GM06990 (cell line): ENCODE data around the gene LRRC4B.
"Not testable (repeated sequence)": the region's sequence is repeated elsewhere in the genome, so short reads cannot be mapped to it uniquely, and the experiment has no call there.

Source experiments
- DNase-seq: peaks from one replicate; pipeline ENCODE4 v3.0.0-alpha.2; 2011; ENCODE audit not compliant: insufficient read length; ENCODE audit errors: extremely low read depth
- H3K27me3 ChIP-seq: replicated peaks from 2 replicates; pipeline ENCODE4 v1.6.0; 2011; ENCODE audit warnings: low read length; ENCODE audit not compliant: control insufficient read depth, insufficient read depth
- H3K36me3 ChIP-seq: 2 replicates; pipeline ENCODE4 v1.5.1; 2011; ENCODE audit warnings: low read length; ENCODE audit not compliant: control insufficient read depth, insufficient read depth
- H3K4me3 ChIP-seq: replicated peaks from 2 replicates; pipeline ENCODE4 v1.5.1; 2011; ENCODE audit warnings: low read depth, mild to moderate bottlenecking, control low read depth, low read length
- CTCF ChIP-seq: IDR thresholded peaks from 2 replicates; pipeline ENCODE4 v1.5.1; 2011; ENCODE audit warnings: low read length, control low read depth, mild to moderate bottlenecking, inconsistent platforms; ENCODE audit not compliant: insufficient read depth, poor library complexity, severe bottlenecking

LRRC4B gene

DNA sequence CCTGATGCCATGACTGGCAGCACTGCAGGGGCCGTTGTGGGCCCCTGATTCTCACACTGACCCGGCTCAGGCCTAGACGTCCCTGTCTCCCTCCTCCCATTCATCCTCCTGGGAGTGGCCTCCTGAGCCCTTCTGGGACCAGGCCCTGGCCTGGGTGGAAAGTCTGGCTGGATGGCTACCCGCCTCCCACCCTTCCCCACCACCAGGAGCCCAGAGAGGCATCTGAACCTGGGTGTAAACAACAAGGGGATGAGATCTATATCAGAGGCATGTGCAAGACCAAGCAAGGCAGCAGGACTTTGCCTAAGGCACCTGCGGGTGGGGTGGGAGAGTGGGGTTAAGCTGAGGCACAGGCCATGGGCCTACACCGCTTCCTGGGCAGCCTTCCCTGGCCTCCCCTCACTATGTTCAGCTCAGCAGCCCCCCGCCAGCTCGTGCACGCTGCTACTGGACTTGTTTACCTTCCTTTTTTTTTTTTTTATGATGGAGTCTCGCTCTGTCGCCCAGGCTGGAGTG, 32.5 kb downstream of the LRRC4B start:
- TF ChIP-seq CTCF = no peak
- no peak for DNase-seq
- no peaks in the 10 kb centered on the region for H3K36me3 ChIP-seq
- no peaks in the 10 kb centered on the region for H3K27me3 ChIP-seq
- no peak overlapping the region for H3K4me3 ChIP-seq

DNA sequence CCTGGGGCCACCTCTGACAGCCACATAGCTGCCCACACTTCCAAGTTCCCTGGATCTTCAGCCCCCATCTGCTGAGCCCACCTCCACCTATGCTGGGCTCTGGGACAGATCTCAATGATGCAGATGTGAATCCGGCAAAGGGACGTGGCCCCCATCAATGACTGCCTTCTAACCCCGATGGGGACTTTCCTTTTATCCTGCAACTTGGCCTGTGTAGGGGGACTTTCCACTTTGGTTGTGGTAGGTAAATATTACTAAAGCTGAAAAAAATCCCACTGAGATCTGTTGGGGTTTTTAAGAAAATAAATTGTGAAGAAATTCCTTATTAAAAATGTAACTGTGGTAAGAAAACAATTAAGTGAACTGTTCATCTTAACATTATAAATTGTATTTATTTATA, 33.8 kb downstream of the LRRC4B start:
- TF ChIP-seq CTCF = no peak
- Histone ChIP-seq H3K27me3 (no peaks in the 10 kb centered on the region), H3K36me3 (no peaks in the 10 kb centered on the region), H3K4me3 (no peak overlapping the region)
- DNase-seq = no peak

DNA sequence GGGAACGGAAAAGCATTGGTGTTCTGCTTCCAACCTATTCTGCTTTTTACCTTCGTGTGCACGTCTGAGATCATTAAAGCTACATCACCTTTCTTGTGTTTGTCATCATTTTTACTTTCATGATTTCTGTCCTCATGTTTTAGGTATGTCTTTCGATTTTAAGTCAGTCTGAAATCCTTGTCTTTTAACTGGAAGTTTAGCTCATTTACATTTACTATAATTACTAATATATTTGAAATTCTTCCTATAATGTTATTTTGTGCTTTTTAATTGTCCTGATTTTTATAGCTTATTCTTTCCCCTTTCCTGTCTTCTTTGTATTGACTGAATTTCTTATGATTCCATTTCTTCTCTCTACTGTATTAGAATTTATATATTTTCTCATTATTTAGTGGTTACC, 35.3 kb downstream of the LRRC4B start:
- H3K27me3 ChIP-seq = no peaks in the 10 kb centered on the region
- H3K36me3 ChIP-seq = no peaks in the 10 kb centered on the region
- no peak overlapping the region for H3K4me3 ChIP-seq
- DNase-seq = no peak
- TF ChIP-seq CTCF = no peak

- no peak for TF ChIP-seq CTCF
- H3K36me3 ChIP-seq = no peaks in the 10 kb centered on the region
- no peaks in the 10 kb centered on the region for H3K27me3 ChIP-seq
- no peak overlapping the region for H3K4me3 ChIP-seq
- no peak for DNase-seq
These were observed 37.0 kb downstream of the LRRC4B start for GRCh38 chr19:50531171-50531612.

- H3K4me3 ChIP-seq, H3K36me3 ChIP-seq, DNase-seq, H3K27me3 ChIP-seq: not testable (repeated sequence)
These were observed 40.2 kb downstream of the LRRC4B start for GRCh38 chr19:50528052-50528451.

GRCh38 chr19:50522881-50523280, 45.4 kb downstream of the LRRC4B start:
- DNase-seq = no peak
- Histone ChIP-seq H3K27me3 (no peaks in the 10 kb centered on the region), H3K36me3 (no peaks in the 10 kb centered on the region), H3K4me3 (no peak overlapping the region)
- no peak for TF ChIP-seq CTCF
